Breast epithelium (tissue), 3 donors: ENCODE measurements around the gene FBLN2.

Experiments used
- CTCF ChIP-seq, 3 donors: fragments of 450-650 bp; IDR thresholded peaks; one replicate each; pipeline ENCODE4 v1.5.1; 2016 to 2017; ENCODE audit warnings: antibody characterized with exemption in 3 of 3, mild to moderate bottlenecking in 3 of 3, moderate library complexity in 3 of 3
- POLR2A ChIP-seq: fragments of 450-650 bp; IDR thresholded peaks from one replicate; pipeline ENCODE4 v1.6.1; 2016; ENCODE audit warnings: antibody characterized with exemption, mild to moderate bottlenecking, moderate library complexity
- POLR2AphosphoS5 ChIP-seq, 3 donors: sonication (generic); formaldehyde crosslinking; IDR thresholded peaks; one replicate each; pipeline ENCODE4 v1.6.1; 2017; ENCODE audit warnings: antibody characterized with exemption in 3 of 3

- TF ChIP-seq CTCF (IDR thresholded peaks at IDR 0.05) (no peak), POLR2A (no peak), POLR2AphosphoS5 (IDR thresholded peaks at IDR 0.05) (no peak)
Observed at GRCh38 chr3:13610006-13610570, 61.2 kb downstream of the FBLN2 start.
